A375 (cell line): ENCODE measurements around the gene ANKFN1. TPM values are rescaled to one million over a fixed set of nuclear protein-coding genes. Genes with fewer than 3 reads are reported as not detected.

Experiments
- small RNA-seq: library from RNA; depleted of rRNA; stranded (forward); fragments of <200 nt; gene quantifications from one replicate; pipeline ENCODE3, GENCODE V24; 2014
- total RNA-seq: library from RNA; depleted of rRNA; stranded (reverse); fragments of >200 nt; shearing (Covaris generic); gene quantifications from 2 replicates; pipeline ENCODE4 v1.2.3, GENCODE V29; 2014; rRNA removed

ANKFN1 gene, protein sequence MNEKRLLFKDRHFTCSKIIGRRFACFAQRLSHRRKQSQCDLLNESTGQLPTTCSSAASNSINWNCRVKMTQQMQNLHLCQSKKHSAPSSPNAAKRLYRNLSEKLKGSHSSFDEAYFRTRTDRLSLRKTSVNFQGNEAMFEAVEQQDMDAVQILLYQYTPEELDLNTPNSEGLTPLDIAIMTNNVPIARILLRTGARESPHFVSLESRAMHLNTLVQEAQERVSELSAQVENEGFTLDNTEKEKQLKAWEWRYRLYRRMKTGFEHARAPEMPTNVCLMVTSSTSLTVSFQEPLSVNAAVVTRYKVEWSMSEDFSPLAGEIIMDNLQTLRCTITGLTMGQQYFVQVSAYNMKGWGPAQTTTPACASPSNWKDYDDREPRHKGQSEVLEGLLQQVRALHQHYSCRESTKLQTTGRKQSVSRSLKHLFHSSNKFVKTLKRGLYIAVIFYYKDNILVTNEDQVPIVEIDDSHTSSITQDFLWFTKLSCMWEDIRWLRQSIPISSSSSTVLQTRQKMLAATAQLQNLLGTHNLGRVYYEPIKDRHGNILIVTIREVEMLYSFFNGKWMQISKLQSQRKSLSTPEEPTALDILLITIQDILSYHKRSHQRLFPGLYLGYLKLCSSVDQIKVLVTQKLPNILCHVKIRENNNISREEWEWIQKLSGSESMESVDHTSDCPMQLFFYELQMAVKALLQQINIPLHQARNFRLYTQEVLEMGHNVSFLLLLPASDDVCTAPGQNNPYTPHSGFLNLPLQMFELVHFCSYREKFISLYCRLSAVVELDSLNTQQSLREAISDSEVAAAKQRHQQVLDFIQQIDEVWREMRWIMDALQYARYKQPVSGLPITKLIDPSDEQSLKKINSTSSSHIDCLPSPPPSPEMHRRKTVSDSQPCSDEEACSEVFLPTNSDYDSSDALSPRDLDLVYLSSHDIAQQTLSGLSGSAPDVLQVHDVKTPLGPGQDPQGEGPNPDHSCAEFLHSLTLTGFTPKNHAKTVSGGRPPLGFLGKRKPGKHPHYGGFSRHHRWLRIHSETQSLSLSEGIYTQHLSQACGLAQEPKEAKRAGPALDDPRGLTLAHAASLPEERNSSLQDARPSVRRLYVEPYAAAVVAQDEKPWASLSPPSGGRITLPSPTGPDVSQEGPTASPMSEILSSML
- total RNA-seq: 3.1 and 4.6 TPM in 2 replicates

DNA sequence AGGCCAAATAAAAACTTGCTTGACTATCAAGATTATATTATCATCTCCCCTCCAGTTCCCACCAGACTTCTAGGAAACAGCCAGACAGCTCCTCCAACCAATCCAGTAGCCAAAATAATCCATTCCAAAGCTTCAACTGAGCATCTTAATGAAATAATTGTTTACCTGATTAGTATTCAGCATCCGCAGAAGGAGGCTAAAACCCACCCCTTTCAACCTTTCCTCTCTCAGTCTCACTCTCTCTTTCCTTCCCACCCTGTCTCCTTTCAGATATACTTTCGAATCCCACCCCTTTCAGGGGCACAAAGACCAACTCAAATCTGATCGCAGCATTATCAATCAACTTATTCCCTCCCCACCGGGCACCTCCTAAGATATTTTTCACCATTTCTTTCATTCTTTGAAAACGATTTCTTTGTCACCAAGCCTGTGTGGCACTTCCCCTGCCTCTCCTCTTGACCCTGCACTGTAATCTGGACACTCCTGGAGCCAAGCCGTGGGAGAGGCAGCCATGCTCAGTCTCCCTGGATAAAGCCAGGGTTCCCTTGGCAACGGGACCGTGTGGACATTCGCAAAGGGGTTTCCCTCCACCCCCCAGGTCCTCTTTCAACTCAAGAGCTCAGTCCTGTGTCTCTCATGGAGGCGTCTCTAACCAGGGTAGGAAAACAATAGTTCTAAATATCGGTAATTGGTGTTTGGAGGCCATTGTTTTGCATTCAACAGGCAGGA lies at the start of gene ANKFN1:
Gene ANKFN1 (plus strand): TSS at position 602 of the 729 bp plus-strand sequence. CDS start 59,193 bp downstream, outside the sequence.

Small RNAs within 50 kb of the gene (small RNA-seq; reads per million reads assigned to genes)
- not detected for gene AC006600.1
